Endothelial cell of umbilical vein (primary cell): ENCODE results near the gene NSFL1C. TPM values are rescaled to one million over a fixed set of nuclear protein-coding genes. Genes with fewer than 3 reads are reported as not detected.
A peak's percentile ranks its signal among the peaks of the same experiment; 100 is the strongest.

Experiments
- BruUV-seq: library from RNA; stranded (reverse); fragments of 400-500 nt; replicated peaks from 2 replicates; lab custom pipeline; 2021; lab: Mats Ljungman, UMichigan
- CTCF ChIA-PET: fragments of 300-600, 350-600 bp; sonication (Branson Sonifier 250); formaldehyde crosslinking; loops from one replicate; lab custom pipeline; 2021; ENCODE audit warnings: antibody characterized with exemption, inconsistent platforms; lab: Charles Lee
- POLR2A ChIA-PET: fragments of 300-600, 350-600 bp; sonication (Branson Sonifier 250); formaldehyde crosslinking; loops from one replicate; lab custom pipeline; 2021; ENCODE audit warnings: antibody characterized with exemption, inconsistent platforms; lab: Charles Lee
- DNase-seq: peaks from one replicate; pipeline ENCODE4 v3.0.0-alpha.2; 2011; ENCODE audit warnings: low read depth, low spot score
- FAIRE-seq: peaks from 2 replicates; lab custom pipeline; 2011; peaks lifted over from hg19 to GRCh38; lab: Jason Lieb, UNC
- H2AFZ ChIP-seq: 2 replicates; pipeline ENCODE4 v1.6.0; 2012; ENCODE audit warnings: low read depth, low read length, control low read depth, inconsistent platforms
- H3K27ac ChIP-seq: 2 replicates; pipeline ENCODE4 v1.5.1; 2011; ENCODE audit warnings: low read depth, mild to moderate bottlenecking, control low read depth, low read length, moderate library complexity; ENCODE audit not compliant: insufficient read depth
- H3K27me3 ChIP-seq, 2 experiments: 2 replicates each; pipeline versions ENCODE4 v1.6.0 to v1.6.1; 2011; ENCODE audit warnings: low read length in 2 of 2, mixed read lengths in 1 of 2; ENCODE audit not compliant: control insufficient read depth in 2 of 2, insufficient read depth in 2 of 2
- H3K36me3 ChIP-seq, 2 experiments: 2 replicates in 1 of 2; 3 replicates in 1 of 2; pipeline ENCODE4 v1.5.1; 2011; ENCODE audit warnings: low read length in 2 of 2, mild to moderate bottlenecking in 1 of 2, moderate library complexity in 1 of 2; ENCODE audit not compliant: control insufficient read depth in 2 of 2, insufficient read depth in 2 of 2; ENCODE audit errors: extremely low read depth in 1 of 2
- H3K4me1 ChIP-seq: 3 replicates; pipeline ENCODE4 v1.5.1; 2011; ENCODE audit warnings: mild to moderate bottlenecking, low read length; ENCODE audit not compliant: control insufficient read depth, insufficient read depth; ENCODE audit errors: extremely low read depth
- H3K4me2 ChIP-seq: 2 replicates; pipeline ENCODE4 v1.6.1; 2011; ENCODE audit warnings: low read length, control low read depth, mixed read lengths; ENCODE audit not compliant: insufficient read depth
- H3K4me3 ChIP-seq, 3 experiments: fragments of 200-600 bp in 1 of 3; sonication (generic), shearing (Covaris generic) in 1 of 3; replicated peaks in 1 of 3; 2 replicates each; pipeline ENCODE4 v1.5.1; 2011 to 2016; ENCODE audit warnings: control low read depth in 3 of 3, low read length in 3 of 3, mild to moderate bottlenecking in 2 of 3, inconsistent platforms in 1 of 3, low read depth in 1 of 3, moderate library complexity in 1 of 3; ENCODE audit not compliant: insufficient read depth in 1 of 3
- H3K79me2 ChIP-seq: 2 replicates; pipeline ENCODE4 v1.6.0; 2012; ENCODE audit warnings: low read length, inconsistent platforms; ENCODE audit not compliant: control insufficient read depth, insufficient read depth
- H3K9ac ChIP-seq: replicated peaks from 2 replicates; pipeline ENCODE3; 2011; ENCODE audit warnings: low read length, control low read depth; ENCODE audit not compliant: insufficient read depth; ENCODE audit errors: extremely low read depth
- H3K9me1 ChIP-seq: replicated peaks from 3 replicates; pipeline ENCODE4 v1.6.0; 2011; ENCODE audit warnings: mild to moderate bottlenecking, low read length; ENCODE audit not compliant: control insufficient read depth, insufficient read depth; ENCODE audit errors: extremely low read depth
- H3K9me3 ChIP-seq: replicated peaks from 2 replicates; pipeline ENCODE4 v1.5.1; 2012; ENCODE audit warnings: low read length, inconsistent platforms; ENCODE audit not compliant: control insufficient read depth, insufficient read depth
- H4K20me1 ChIP-seq: replicated peaks from 2 replicates; pipeline ENCODE3; 2011; ENCODE audit warnings: mild to moderate bottlenecking, low read length; ENCODE audit not compliant: control insufficient read depth, insufficient read depth; ENCODE audit errors: extremely low read depth
- EZH2 ChIP-seq: IDR thresholded peaks from 2 replicates; pipeline ENCODE4 v1.6.1; 2012; ENCODE audit warnings: borderline replicate concordance, low read depth, mild to moderate bottlenecking, moderate library complexity, low read length, inconsistent platforms; ENCODE audit not compliant: severe bottlenecking
- FOS ChIP-seq: IDR thresholded peaks from 2 replicates; pipeline ENCODE4 v1.6.1; 2011; ENCODE audit warnings: mild to moderate bottlenecking, low read length, moderate library complexity, borderline replicate concordance; ENCODE audit not compliant: insufficient read depth
- GATA2 ChIP-seq: IDR thresholded peaks from 2 replicates; pipeline ENCODE4 v1.7.0; 2011; ENCODE audit warnings: low read depth, mild to moderate bottlenecking, moderate library complexity, mixed read lengths, low read length; ENCODE audit not compliant: insufficient read length, insufficient read depth
- JUN ChIP-seq: IDR thresholded peaks from 2 replicates; pipeline ENCODE4 v1.6.1; 2011; ENCODE audit warnings: borderline replicate concordance, low read depth; ENCODE audit not compliant: insufficient read length, insufficient read depth
- MAX ChIP-seq: IDR thresholded peaks from 2 replicates; pipeline ENCODE4 v1.6.1; 2011; ENCODE audit not compliant: insufficient read depth, insufficient read length
- MYC ChIP-seq: IDR thresholded peaks from one replicate; pipeline ENCODE4 v1.6.1; 2011; ENCODE audit warnings: mild to moderate bottlenecking, low read depth, low read length
- POLR2A ChIP-seq: IDR thresholded peaks from 2 replicates; pipeline ENCODE4 v1.6.1; 2012; ENCODE audit warnings: low read depth, mild to moderate bottlenecking, control low read depth, low read length
- POLR2AphosphoS5 ChIP-seq: IDR thresholded peaks from 2 replicates; pipeline ENCODE4 v1.6.1; 2012; ENCODE audit warnings: low read depth, mild to moderate bottlenecking, control low read depth, low read length, moderate library complexity; ENCODE audit not compliant: insufficient read depth
- dilution Hi-C: fragments of 300-500 bp; cut with MboI; formaldehyde crosslinking; loops from one replicate; pipeline ENCODE4 v1.15.0; 2019; ENCODE audit warnings: low sequenced_read_pairs; ENCODE audit not compliant: extremely low pct_ligation_motif_present
- intact Hi-C: fragments of 100-400 bp; cut with micrococcal nuclease; formaldehyde crosslinking; loops from one replicate; pipeline ENCODE4 v1.10.0; 2022
- polyA plus RNA-seq, 4 experiments: library from polyadenylated mRNA; depleted of rRNA in 3 of 4; stranded (reverse) in 3 of 4; unstranded in 1 of 4; fragments of >200 nt; gene quantifications; 2 replicates each; pipeline versions ENCODE4 v1.2.1 to v1.2.3, GENCODE V29; 2011 to 2012; ENCODE audit warnings: missing spikeins in 1 of 4
- total RNA-seq: library from RNA; stranded (reverse); gene quantifications from 2 replicates; pipeline ENCODE4 v1.2.3, GENCODE V29; 2021
- TF ChIP-seq, protein P1 (sequence below), 2 donors: IDR thresholded peaks; 1 replicate in 1 of 2; 2 replicates in 1 of 2; pipeline ENCODE4 v1.5.1; 2011; ENCODE audit warnings: low read length in 2 of 2, mild to moderate bottlenecking in 2 of 2, moderate library complexity in 2 of 2, control low read depth in 1 of 2, inconsistent platforms in 1 of 2, low read depth in 1 of 2; ENCODE audit not compliant: insufficient read depth in 1 of 2; ENCODE audit errors: extremely low read depth in 1 of 2

Gene NSFL1C
- total and polyA plus RNA-seq, 2 donors (not counting 3 experiments of a cell fraction or from before 2014, with no cell fraction given), result 27.3 to 95.7 TPM

DNA sequence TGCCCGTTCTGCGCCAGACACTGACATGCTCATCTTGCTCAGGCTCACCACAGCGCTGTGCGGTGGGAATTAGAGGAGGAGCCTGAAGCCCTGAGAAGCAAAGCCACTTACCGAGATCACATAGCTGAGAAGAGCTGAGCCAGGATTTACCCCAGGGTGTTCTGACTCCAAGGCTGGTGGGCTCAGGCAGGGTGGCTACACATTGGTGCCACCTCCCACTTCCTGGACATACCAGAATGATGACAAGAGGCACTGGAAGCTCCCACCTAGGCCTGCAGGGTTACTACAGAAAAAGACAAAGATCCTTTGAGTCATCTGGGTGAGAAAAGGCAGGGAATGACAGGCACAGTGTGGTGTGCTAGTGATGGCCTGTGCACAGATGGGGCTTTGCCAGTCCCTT lies 49.4 kb downstream of the NSFL1C start:
- intact Hi-C loops, result no loop called here
- no peak for TF ChIP-seq MAX
- no peak for TF ChIP-seq POLR2AphosphoS5
- no peak for TF ChIP-seq MYC
- no peak for TF ChIP-seq JUN
- no peak for TF ChIP-seq FOS
- TF ChIP-seq, protein P1, sequence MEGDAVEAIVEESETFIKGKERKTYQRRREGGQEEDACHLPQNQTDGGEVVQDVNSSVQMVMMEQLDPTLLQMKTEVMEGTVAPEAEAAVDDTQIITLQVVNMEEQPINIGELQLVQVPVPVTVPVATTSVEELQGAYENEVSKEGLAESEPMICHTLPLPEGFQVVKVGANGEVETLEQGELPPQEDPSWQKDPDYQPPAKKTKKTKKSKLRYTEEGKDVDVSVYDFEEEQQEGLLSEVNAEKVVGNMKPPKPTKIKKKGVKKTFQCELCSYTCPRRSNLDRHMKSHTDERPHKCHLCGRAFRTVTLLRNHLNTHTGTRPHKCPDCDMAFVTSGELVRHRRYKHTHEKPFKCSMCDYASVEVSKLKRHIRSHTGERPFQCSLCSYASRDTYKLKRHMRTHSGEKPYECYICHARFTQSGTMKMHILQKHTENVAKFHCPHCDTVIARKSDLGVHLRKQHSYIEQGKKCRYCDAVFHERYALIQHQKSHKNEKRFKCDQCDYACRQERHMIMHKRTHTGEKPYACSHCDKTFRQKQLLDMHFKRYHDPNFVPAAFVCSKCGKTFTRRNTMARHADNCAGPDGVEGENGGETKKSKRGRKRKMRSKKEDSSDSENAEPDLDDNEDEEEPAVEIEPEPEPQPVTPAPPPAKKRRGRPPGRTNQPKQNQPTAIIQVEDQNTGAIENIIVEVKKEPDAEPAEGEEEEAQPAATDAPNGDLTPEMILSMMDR (IDR thresholded peaks at IDR 0.05; ENCODE audit: extremely low read depth in 1 of 2, insufficient read depth in 1 of 2, low read depth in 1 of 2, low read length in 2 of 2), result no peak
- no peak for TF ChIP-seq GATA2
- no peak for TF ChIP-seq EZH2
- TF ChIP-seq POLR2A, result no peak
- dilution Hi-C loops, result no loop called here
- ChIA-PET CTCF (interaction anchor here (0.6 kb wide), 1 partner anchor 86 kb away, joined by 3 read pairs; no protein-coding TSS in a partner anchor), POLR2A (no interaction called here)
- Histone ChIP-seq H3K4me3 (no peak overlapping the region), H3K36me3 (no peaks in the 10 kb centered on the region), H3K9ac (no peak overlapping the region), H3K79me2 (no peaks in the 10 kb centered on the region), H3K4me1 (peaks cover 31% of the 10 kb centered on the region), H2AFZ (peak overlapping the region; percentile 5), H3K27me3 (no peaks in the 10 kb centered on the region), H3K9me1 (no peaks in the 10 kb centered on the region), H3K9me3 (peaks cover 3% of the 10 kb centered on the region), H4K20me1 (no peaks in the 10 kb centered on the region), H3K4me2 (peak overlapping the region; percentile 36), H3K27ac (peak overlapping the region; percentile 63)
- DNase-seq (no peak), FAIRE-seq (no peak)
- BruUV-seq, result no TSS peak
